GM12878 (cell line): ENCODE data around the gene WDR72. TPM values are rescaled to one million over a fixed set of nuclear protein-coding genes. Genes with fewer than 3 reads are reported as not detected.

ENCODE experiments used
- ATAC-seq: fragments of 200-7000 bp; cut with Tn5 transposase; 3 replicates; pipeline ENCODE4 v1.9.1; 2020; ENCODE audit warnings: mild to moderate bottlenecking, moderate library complexity
- BruUV-seq: library from RNA; stranded (reverse); fragments of 400-500 nt; replicated peaks from 2 replicates; lab custom pipeline; 2021; lab: Mats Ljungman, UMichigan
- CTCF ChIA-PET: fragments of 300-600 bp; sonication (Branson Sonifier 250); formaldehyde crosslinking; extraction: SDS; loops from one replicate; lab custom pipeline; 2021; ENCODE audit warnings: inconsistent platforms; lab: Yijun Ruan, JAX
- POLR2A ChIA-PET: fragments of 350-600 bp; formaldehyde crosslinking; extraction: SDS; loops from one replicate; lab custom pipeline; 2021; ENCODE audit warnings: inconsistent platforms; lab: Charles Lee
- RAD21 ChIA-PET: fragments of 300-600 bp; sonication (Branson Sonifier 250); formaldehyde crosslinking; loops from one replicate; lab custom pipeline; 2023; ENCODE audit warnings: antibody characterized with exemption; ENCODE audit not compliant: unreplicated experiment; lab: Charles Lee
- SMC1A ChIA-PET: fragments of 300-600 bp; sonication (Branson Sonifier 250); formaldehyde crosslinking; loops from one replicate; lab custom pipeline; 2023; ENCODE audit not compliant: unreplicated experiment, uncharacterized antibody; lab: Charles Lee
- DNase-seq: peaks from one replicate; pipeline ENCODE4 v3.0.0-alpha.2; 2011; ENCODE audit warnings: low read depth, low spot score
- FAIRE-seq: peaks from 3 replicates; lab custom pipeline; 2011; peaks lifted over from hg19 to GRCh38; lab: Jason Lieb, UNC
- H2AFZ ChIP-seq: 2 replicates; pipeline ENCODE4 v1.6.0; 2011; ENCODE audit warnings: low read depth, low read length, control low read depth; ENCODE audit not compliant: control insufficient read depth
- H3K27ac ChIP-seq: 2 replicates; pipeline ENCODE4 v1.5.1; 2011; ENCODE audit warnings: control low read depth; ENCODE audit not compliant: control insufficient read depth, insufficient read depth
- H3K27me3 ChIP-seq, 2 experiments: replicated peaks in 1 of 2; 2 replicates each; pipeline versions ENCODE4 v1.6.0 to v1.6.1; 2011; ENCODE audit warnings: low read length in 1 of 2; ENCODE audit not compliant: control insufficient read depth in 2 of 2, insufficient read depth in 2 of 2
- H3K36me3 ChIP-seq, 2 experiments: 2 replicates each; pipeline ENCODE4 v1.5.1; 2011; ENCODE audit warnings: low read length in 1 of 2; ENCODE audit not compliant: control insufficient read depth in 2 of 2, insufficient read depth in 2 of 2
- H3K4me1 ChIP-seq: 2 replicates; pipeline ENCODE4 v1.6.1; 2011; ENCODE audit warnings: mild to moderate bottlenecking, low read length, moderate library complexity, mixed read lengths; ENCODE audit not compliant: control insufficient read depth, insufficient read depth
- H3K4me2 ChIP-seq: 2 replicates; pipeline ENCODE4 v1.6.0; 2011; ENCODE audit warnings: control low read depth; ENCODE audit not compliant: control insufficient read depth, insufficient read depth
- H3K4me3 ChIP-seq: fragments of 200-600 bp; sonication (generic); 2 replicates; pipeline ENCODE4 v1.5.1; 2016
- H3K79me2 ChIP-seq: 2 replicates; pipeline ENCODE4 v1.6.0; 2011; ENCODE audit warnings: low read length; ENCODE audit not compliant: control insufficient read depth, insufficient read depth
- H3K9ac ChIP-seq: 2 replicates; pipeline ENCODE4 v1.8.0; 2011; ENCODE audit warnings: low read length, control low read depth, mixed read lengths; ENCODE audit not compliant: control insufficient read depth, insufficient read depth
- H3K9me3 ChIP-seq: replicated peaks from 3 replicates; pipeline ENCODE4 v1.5.1; 2011; ENCODE audit warnings: mild to moderate bottlenecking, low read length; ENCODE audit not compliant: control insufficient read depth, insufficient read depth
- H4K20me1 ChIP-seq: 2 replicates; pipeline ENCODE4 v1.6.0; 2011; ENCODE audit not compliant: control insufficient read depth, insufficient read depth
- HDAC6 ChIP-seq: fragments of 200-600 bp; sonication (generic); IDR thresholded peaks from one replicate; pipeline ENCODE4 v1.8.0; 2017; ENCODE audit warnings: antibody characterized with exemption; ENCODE audit not compliant: unreplicated experiment
- SIX5 ChIP-seq: IDR thresholded peaks from 2 replicates; pipeline ENCODE4 v1.6.1; 2011; ENCODE audit warnings: mild to moderate bottlenecking, low read depth, low read length, moderate library complexity; ENCODE audit not compliant: severe bottlenecking
- TCF7 ChIP-seq: IDR thresholded peaks from 2 replicates; pipeline ENCODE4 v1.6.1; 2014; ENCODE audit warnings: antibody characterized with exemption, borderline replicate concordance
- ZNF217 ChIP-seq: fragments of 450-650 bp; IDR thresholded peaks from 2 replicates; pipeline ENCODE4 v1.6.1; 2017; ENCODE audit warnings: antibody characterized with exemption, mild to moderate bottlenecking
- ZNF24 ChIP-seq: fragments of 450-650 bp; IDR thresholded peaks from 2 replicates; pipeline ENCODE4 v1.6.1; 2017; ENCODE audit warnings: antibody characterized with exemption, mild to moderate bottlenecking
- WGBS: methylation state at CpG from one replicate; pipeline ENCODE4 v1.1.6; 2016; ENCODE audit warnings: low lambda C conversion rate; ENCODE audit not compliant: insufficient replicate concordance, insufficient coverage; ENCODE audit errors: missing lambda C conversion rate; 5-methylcytosine and 5-hydroxymethylcytosine counted together
- in situ Hi-C: fragments of 300-500 bp; cut with MboI; formaldehyde crosslinking; loops from 9 replicates; pipeline ENCODE4 v1.14.3; 2018; ENCODE audit warnings: mixed read lengths
- intact Hi-C: fragments of 100-400 bp; cut with micrococcal nuclease; formaldehyde crosslinking; loops from one replicate; pipeline ENCODE4 v1.14.2; 2022; ENCODE audit not compliant: unreplicated experiment
- polyA plus RNA-seq, 11 experiments: library from polyadenylated mRNA; depleted of rRNA in 4 of 11; unstranded in 6 of 11; stranded (reverse) in 5 of 11; fragments of >200 nt; fragmentation: Nextera tagmentation in 4 of 11; fragmentation: Illumina TruSeq in 1 of 11; extraction: Ambion mirVana in 4 of 11; extraction: Trizol in 1 of 11; gene quantifications; 1 replicate in 1 of 11; 2 replicates in 10 of 11; pipeline versions ENCODE4 v1.2.1 to v1.2.3, GENCODE V29; 2011 to 2016; ENCODE audit warnings: inconsistent platforms in 2 of 11, missing spikeins in 2 of 11, low read depth in 1 of 11
- total RNA-seq, 4 experiments: library from RNA; depleted of rRNA in 3 of 4; stranded (reverse); fragments of >200 nt in 3 of 4; fragmentation: Illumina TruSeq in 1 of 4; extraction: Trizol in 1 of 4; gene quantifications; 2 replicates each; pipeline versions ENCODE4 v1.2.1 to v1.2.3, GENCODE V29; 2013 to 2021
- TF ChIP-seq, protein P1 (sequence below): fragments of 450-650 bp; IDR thresholded peaks from 2 replicates; pipeline ENCODE4 v1.6.1; 2016; ENCODE audit warnings: mild to moderate bottlenecking, moderate library complexity, borderline replicate concordance

The WDR72 gene
- total and polyA plus RNA-seq, 10 of the 15 experiments (the other 5 are each of a cell fraction or from before 2014, with no cell fraction given), result 0.03 TPM; not detected in 9

DNA sequence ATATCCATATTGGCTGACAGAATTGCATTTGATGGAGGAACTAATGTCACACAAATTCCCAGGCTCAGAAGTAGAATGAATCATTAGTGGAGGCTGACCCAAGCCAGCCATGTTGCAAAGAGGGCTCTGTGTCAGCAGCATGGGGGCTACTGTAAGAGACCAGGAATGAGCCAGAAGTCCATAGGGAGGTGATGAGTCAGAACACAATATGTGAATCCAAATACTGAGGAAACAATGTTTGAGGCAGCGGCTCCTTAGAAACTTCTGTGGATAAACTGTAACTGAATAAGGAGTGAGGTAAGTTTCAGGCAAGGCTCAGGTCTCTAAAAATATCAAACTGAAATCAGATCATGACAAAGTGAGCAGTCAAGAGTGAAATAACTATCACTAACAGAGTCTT, 170.7 kb downstream of the WDR72 start:
- ChIA-PET POLR2A (no interaction called here), CTCF (no interaction called here), RAD21 (no interaction called here), SMC1A (no interaction called here)
- Histone ChIP-seq H3K27me3 (no peaks in the 10 kb centered on the region), H3K27ac (no peak overlapping the region), H3K79me2 (no peaks in the 10 kb centered on the region), H3K9ac (no peak overlapping the region), H2AFZ (no peak overlapping the region), H3K9me3 (no peaks in the 10 kb centered on the region), H4K20me1 (no peaks in the 10 kb centered on the region), H3K4me3 (no peak overlapping the region), H3K36me3 (no peaks in the 10 kb centered on the region), H3K4me2 (no peak overlapping the region), H3K4me1 (no peaks in the 10 kb centered on the region)
- ATAC-seq (no peak), FAIRE-seq (no peak), DNase-seq (no peak)
- TF ChIP-seq HDAC6, result no peak
- no peak for TF ChIP-seq SIX5
- TF ChIP-seq TCF7, result no peak
- TF ChIP-seq ZNF24, result no peak
- TF ChIP-seq, protein P1, sequence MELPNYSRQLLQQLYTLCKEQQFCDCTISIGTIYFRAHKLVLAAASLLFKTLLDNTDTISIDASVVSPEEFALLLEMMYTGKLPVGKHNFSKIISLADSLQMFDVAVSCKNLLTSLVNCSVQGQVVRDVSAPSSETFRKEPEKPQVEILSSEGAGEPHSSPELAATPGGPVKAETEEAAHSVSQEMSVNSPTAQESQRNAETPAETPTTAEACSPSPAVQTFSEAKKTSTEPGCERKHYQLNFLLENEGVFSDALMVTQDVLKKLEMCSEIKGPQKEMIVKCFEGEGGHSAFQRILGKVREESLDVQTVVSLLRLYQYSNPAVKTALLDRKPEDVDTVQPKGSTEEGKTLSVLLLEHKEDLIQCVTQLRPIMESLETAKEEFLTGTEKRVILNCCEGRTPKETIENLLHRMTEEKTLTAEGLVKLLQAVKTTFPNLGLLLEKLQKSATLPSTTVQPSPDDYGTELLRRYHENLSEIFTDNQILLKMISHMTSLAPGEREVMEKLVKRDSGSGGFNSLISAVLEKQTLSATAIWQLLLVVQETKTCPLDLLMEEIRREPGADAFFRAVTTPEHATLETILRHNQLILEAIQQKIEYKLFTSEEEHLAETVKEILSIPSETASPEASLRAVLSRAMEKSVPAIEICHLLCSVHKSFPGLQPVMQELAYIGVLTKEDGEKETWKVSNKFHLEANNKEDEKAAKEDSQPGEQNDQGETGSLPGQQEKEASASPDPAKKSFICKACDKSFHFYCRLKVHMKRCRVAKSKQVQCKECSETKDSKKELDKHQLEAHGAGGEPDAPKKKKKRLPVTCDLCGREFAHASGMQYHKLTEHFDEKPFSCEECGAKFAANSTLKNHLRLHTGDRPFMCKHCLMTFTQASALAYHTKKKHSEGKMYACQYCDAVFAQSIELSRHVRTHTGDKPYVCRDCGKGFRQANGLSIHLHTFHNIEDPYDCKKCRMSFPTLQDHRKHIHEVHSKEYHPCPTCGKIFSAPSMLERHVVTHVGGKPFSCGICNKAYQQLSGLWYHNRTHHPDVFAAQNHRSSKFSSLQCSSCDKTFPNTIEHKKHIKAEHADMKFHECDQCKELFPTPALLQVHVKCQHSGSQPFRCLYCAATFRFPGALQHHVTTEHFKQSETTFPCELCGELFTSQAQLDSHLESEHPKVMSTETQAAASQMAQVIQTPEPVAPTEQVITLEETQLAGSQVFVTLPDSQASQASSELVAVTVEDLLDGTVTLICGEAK, result no peak
- TF ChIP-seq ZNF217, result no peak
- WGBS, result 7% methylated on average over 1 of the region's 1 CpG
- no TSS peak for BruUV-seq
- intact Hi-C loops (no loop called here), in situ Hi-C loops (no loop called here)
